NCI-H748 (cell line): ENCODE results near the gene MAD2L1BP.
A peak's percentile ranks its signal among the peaks of the same experiment; 100 is the strongest.
"Not testable (repeated sequence)": the region's sequence is repeated elsewhere in the genome, so short reads cannot be mapped to it uniquely, and the experiment has no call there.

Experiments
- DNase-seq: peaks from one replicate; lab custom pipeline; 2025; ENCODE audit not compliant: unreplicated experiment; lab: John Stamatoyannopoulos, UW

Gene MAD2L1BP, protein sequence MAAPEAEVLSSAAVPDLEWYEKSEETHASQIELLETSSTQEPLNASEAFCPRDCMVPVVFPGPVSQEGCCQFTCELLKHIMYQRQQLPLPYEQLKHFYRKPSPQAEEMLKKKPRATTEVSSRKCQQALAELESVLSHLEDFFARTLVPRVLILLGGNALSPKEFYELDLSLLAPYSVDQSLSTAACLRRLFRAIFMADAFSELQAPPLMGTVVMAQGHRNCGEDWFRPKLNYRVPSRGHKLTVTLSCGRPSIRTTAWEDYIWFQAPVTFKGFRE

GRCh38 chr6:43635387-43636307 is at the start of gene MAD2L1BP:
TSS of gene MAD2L1BP (plus strand) at chr6:43635840. CDS start at chr6:43635876, 36 bp downstream.
- peak; percentile 94 for DNase-seq

DNA sequence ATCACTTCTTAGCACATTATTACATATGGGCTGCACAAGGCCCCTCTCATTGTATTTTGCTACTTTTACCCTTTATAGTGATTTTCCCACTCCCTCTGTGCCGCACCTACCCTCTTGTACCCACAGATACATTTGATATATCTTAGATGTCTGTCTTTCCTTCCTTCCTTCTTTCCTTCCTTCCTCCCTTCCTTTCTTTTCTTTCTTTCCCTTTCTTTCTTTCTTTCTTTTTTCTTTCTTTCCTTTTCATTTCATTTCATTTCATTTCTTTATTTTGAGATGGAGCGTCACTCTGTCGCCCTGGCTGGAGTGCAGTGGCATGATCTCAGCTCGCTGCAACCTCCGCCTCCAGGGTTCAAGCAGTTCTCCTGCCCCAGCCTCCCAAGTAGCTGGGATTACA is 47.4 kb upstream of the MAD2L1BP start:
- DNase-seq, result no peak

GRCh38 chr6:43589564-43589963 is 46.1 kb upstream of the MAD2L1BP start:
- DNase-seq, result not testable (repeated sequence)

DNA sequence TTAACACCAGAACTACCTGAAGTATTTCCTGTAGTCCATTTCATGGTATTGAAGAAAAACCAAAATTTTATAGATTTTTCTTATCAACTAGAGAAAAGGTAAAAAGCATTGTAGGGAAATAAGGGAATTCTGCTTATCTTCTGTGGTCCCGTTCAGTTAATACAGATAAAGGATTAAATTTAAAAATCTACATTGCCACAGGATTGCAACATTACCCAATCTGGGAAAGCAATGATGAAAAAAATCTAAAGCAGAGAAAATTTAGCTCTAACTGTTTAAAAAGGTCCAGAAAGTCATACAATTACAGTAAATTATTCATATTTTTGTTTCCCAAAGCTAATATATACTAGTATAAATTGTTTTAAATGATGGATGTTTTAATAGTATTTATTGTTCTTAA is 41.7 kb upstream of the MAD2L1BP start:
- no peak for DNase-seq

DNA sequence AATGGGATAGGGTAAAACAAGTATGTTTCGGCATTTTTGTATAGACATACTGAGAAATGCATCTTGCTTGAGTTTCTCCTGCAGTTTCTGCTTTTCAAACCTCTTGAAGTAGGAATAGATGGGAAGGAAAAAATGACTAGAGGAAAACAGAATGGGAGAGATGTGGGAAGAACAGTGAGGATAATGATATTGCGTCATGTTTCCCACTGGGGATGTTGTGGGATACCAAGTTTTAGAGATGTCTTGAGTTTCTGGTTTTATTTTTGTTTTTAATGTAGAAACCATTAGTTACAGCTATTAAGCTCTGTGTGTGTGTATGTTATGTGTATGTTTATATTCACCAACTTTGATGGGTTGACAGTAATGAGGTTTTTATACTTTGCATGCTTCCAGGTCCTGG is 35.0 kb upstream of the MAD2L1BP start:
- no peak for DNase-seq

- DNase-seq, result no peak
These were observed 31.5 kb upstream of the MAD2L1BP start for GRCh38 chr6:43604174-43604573.

DNA sequence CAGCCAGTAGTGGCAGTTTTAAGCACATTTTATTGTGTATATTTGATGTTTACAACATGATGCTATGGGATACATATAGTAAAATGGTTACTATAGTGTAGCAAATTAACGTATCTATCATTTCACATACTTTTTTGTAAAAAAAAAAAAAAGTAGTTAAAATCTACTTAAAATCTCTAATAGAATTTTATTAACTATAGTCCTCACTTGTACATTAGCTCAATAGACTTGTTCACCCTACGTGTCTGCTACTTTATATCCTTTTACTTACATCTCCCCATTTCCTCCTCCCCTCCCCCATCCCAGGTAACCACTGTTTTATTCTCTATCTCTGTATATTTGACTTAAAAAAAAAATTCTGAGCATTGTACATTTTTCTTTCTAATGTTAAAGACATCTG is 29.6 kb upstream of the MAD2L1BP start:
- no peak for DNase-seq

- DNase-seq, result peak; percentile 86
These were observed 27.3 kb upstream of the MAD2L1BP start for GRCh38 chr6:43608310-43608763.

DNA sequence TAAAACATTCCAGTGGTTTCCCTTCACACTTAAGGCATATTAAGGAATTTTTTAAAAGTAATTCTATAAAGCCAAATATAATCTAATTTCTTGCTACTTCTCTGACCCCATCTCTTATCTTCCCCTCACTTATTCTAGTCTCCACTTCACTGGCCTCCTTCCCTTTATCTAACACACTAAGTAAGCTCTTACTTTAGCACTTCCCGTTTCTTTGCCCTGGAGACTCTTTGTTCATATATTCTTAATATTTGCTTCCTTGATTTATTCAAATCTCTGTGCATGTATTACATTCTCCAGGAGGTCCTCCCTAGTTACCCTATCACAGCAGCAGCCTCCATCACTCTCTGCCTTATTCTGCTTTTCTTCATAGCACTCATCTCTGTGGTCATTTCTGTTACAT is 26.8 kb upstream of the MAD2L1BP start:
- no peak for DNase-seq

GRCh38 chr6:43609402-43609801 is 26.2 kb upstream of the MAD2L1BP start:
- DNase-seq, result no peak

GRCh38 chr6:43610431-43610830 is 25.2 kb upstream of the MAD2L1BP start:
- DNase-seq, result no peak

DNA sequence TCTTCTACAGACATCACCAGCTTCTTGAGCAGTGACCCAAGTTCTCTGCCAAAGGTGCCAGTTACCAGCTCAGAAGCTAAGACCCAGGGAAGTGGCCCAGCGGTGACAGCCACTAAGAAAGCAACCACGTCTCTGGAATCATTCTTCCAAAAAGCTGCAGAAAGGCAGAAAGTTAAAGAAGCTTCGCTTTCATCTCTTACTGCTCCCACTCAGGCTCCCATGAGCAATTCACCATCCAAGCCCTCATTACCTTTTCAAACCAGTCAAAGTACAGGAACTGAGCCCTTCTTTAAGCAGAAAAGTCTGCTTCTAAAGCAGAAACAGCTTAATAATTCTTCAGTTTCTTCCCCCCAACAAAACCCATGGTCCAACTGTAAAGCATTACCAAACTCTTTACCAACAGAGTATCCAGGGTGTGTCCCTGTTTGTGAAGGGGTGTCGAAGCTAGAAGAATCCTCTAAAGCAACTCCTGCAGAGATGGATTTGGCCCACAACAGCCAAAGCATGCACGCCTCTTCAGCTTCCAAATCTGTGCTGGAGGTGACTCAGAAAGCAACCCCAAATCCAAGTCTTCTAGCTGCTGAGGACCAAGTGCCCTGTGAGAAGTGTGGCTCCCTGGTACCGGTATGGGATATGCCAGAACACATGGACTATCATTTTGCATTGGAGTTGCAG is 21.8 kb upstream of the MAD2L1BP start:
- no peak for DNase-seq

- DNase-seq, result no peak
These were observed 21.3 kb upstream of the MAD2L1BP start for GRCh38 chr6:43614396-43614730.

DNA sequence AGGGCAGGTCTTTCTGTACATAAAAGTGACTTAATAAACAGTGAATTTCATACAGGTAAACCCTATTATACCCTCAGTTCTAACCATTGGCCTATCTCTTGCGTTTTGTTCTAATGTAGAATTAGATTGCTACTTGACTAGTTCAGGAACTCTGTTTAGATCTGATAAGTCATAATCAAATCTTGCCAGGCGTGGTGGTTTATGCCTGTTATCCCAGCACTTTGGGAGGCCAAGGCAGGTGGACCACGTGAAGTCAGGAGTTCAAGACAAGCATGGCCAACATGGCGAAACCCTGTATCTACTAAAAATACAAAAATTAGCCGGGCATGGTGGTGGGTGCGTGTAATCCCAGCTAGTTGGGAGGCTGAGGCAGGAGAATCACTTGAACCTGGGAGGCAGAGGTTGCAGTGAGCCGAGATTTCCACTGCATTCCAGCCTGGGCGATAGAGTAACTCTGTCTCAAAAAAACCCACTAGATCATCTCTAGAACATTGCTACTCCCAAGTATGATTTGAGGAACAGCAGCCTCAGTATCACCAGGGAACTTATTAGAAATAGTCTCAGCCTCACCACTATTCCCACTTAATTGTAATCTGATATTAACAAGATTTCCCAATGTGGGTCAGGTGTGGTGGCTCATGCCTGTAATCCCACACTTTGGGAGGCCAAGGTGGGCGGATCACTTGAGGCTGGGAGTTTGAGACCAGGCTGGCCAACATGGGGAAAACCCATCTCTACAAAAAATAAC is 18.7 kb upstream of the MAD2L1BP start:
- DNase-seq, result no peak

DNA sequence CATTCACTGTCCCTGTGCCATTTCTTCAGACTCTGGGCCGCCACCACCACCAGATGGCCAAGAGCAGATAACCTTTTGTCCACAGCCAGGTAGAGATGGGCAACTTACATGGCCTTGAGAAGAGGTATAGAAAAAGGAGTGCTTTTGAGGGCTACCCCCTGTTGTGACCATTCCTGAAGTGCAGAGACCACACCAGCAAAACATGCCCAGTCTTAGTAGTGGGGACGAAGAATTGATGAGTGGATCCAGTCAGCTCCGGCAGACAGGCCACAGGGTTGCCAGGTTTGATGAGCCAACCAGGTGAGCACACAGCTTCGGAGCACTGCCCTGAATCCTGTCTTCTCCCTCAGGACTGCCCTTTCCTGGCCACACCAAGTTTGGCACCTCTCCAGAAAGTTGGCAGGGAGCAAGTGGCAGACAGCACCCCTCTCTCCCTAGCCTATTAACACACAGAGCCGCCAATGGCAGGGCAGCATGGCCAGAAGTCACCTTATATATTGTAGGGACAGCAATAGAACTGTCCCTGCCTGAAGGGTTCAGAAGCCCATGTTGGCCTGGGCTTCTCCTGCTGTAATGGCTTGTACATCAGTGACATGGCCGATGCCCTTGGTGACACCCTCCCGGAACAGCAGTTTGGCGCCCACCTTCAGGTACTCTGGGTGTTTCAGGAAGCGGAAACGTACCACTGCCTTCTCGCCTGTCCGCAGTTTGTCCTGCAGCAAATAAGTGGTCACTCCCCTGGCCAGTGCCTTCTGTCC is 14.4 kb upstream of the MAD2L1BP start:
- DNase-seq, result no peak

- DNase-seq, result no peak
These were observed 13.8 kb upstream of the MAD2L1BP start for GRCh38 chr6:43621836-43622180.

- DNase-seq, result no peak
These were observed 13.1 kb upstream of the MAD2L1BP start for GRCh38 chr6:43622541-43622940.

GRCh38 chr6:43623880-43624785 is 11.5 kb upstream of the MAD2L1BP start:
- DNase-seq, result no peak

GRCh38 chr6:43624786-43625288 is 10.8 kb upstream of the MAD2L1BP start:
- DNase-seq, result no peak
